HG03135 (cell line): ENCODE data around the gene AQP9.
"Not testable (repeated sequence)": the region's sequence is repeated elsewhere in the genome, so short reads cannot be mapped to it uniquely, and the experiment has no call there.

Source experiments
- ATAC-seq: cut with Tn5 transposase; IDR thresholded peaks from one replicate; pipeline ENCODE4 v1.9.1; 2021; ENCODE audit warnings: mild to moderate bottlenecking, moderate library complexity; ENCODE audit not compliant: unreplicated experiment

AQP9 gene, protein sequence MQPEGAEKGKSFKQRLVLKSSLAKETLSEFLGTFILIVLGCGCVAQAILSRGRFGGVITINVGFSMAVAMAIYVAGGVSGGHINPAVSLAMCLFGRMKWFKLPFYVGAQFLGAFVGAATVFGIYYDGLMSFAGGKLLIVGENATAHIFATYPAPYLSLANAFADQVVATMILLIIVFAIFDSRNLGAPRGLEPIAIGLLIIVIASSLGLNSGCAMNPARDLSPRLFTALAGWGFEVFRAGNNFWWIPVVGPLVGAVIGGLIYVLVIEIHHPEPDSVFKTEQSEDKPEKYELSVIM

GRCh38 chr15:58138106-58138505 lies at the start of gene AQP9:
AQP9 (plus strand) TSS chr15:58138381; CDS start chr15:58138566, 185 bp downstream.
- ATAC-seq, result no peak

GRCh38 chr15:58095415-58095814 lies 42.8 kb upstream of the AQP9 start:
- no peak for ATAC-seq

- no peak for ATAC-seq
Observed at GRCh38 chr15:58096529-58097084, 41.6 kb upstream of the AQP9 start.

DNA sequence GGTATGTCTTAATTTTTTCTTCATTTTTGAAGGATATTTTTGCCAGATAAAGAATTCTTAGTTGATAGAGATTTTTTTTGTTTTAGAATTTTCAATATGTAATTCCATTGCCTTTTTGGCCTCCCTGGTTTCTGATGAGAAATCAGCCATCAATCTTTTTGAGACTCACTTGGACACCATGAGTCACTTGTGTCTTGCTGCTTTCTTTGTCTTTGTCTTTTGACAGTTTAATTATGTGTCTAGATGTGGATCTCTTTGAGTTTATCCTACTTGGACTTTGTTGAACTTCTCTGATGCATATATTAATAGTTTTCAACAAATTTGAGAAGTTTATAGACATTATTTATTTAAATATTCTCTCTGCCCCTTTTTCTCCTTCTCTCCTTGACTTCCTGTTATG lies 34.7 kb upstream of the AQP9 start:
- no peak for ATAC-seq

GRCh38 chr15:58108117-58108516 lies 30.1 kb upstream of the AQP9 start:
- ATAC-seq, result no peak

DNA sequence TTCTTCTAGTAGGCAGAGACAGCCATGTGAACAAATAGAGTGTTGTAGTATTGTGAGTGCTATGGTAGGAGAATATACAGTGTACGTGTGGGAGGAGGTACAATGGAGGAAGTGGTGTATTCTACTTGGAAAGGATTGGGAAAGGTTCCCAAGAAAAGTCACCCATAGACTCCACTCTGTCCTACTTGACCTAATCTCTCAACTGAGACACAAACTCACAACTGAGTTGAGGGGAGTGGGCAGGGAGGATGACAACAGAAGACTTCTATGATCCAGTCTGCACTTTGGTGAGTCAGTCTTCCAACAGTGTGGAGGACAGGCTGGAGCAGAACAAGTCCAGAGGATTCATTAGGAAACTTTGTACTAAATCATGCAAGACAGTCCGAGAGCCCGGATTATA lies 28.8 kb upstream of the AQP9 start:
- ATAC-seq, result no peak

GRCh38 chr15:58110999-58111717 lies 27.0 kb upstream of the AQP9 start:
- no peak for ATAC-seq

GRCh38 chr15:58111718-58112104 lies 26.5 kb upstream of the AQP9 start:
- ATAC-seq, result no peak

DNA sequence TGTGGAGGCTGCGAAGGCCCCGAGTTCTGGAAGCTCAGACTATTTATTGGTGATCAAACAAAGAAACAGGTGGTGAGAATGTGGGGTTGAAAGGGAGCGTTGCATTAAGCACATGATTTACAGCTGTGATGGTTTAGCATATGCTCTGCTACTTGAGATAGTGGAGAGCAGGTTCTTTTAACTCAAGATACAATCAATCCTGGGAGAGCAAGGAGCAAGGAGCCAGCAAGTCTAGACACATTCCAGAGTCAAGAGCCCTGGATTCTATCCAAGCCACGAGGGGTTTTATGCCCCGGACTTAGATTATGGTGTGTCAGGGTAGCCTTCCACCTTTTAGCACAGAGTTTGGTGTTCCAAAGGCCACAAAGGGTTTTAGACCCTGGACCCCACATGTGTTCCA lies 24.8 kb upstream of the AQP9 start:
- not testable (repeated sequence) for ATAC-seq

- no peak for ATAC-seq
Observed at GRCh38 chr15:58114388-58114787, 23.8 kb upstream of the AQP9 start.

- no peak for ATAC-seq
Observed at GRCh38 chr15:58114812-58115211, 23.4 kb upstream of the AQP9 start.

DNA sequence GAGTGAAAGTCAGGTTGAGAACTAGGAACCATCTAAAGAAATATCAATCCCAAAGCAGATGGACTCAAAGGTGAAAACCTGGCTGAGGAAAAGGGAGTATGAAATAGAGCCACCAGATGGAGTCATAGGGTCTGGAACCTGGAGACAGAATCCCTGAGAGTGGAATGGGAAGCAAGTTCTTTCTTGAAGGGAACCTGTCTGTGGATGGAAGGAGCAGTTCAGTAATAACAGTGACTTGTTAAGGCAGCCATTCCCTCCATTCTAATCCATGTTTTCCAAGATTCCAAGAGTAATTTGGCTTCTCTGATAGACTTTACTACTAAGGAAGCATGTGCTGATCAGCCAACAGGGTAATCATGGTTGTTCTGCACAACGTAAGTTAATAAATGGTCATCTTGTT lies 22.5 kb upstream of the AQP9 start:
- ATAC-seq, result no peak

GRCh38 chr15:58117619-58118018 lies 20.6 kb upstream of the AQP9 start:
- no peak for ATAC-seq

GRCh38 chr15:58118272-58118671 lies 19.9 kb upstream of the AQP9 start:
- no peak for ATAC-seq

DNA sequence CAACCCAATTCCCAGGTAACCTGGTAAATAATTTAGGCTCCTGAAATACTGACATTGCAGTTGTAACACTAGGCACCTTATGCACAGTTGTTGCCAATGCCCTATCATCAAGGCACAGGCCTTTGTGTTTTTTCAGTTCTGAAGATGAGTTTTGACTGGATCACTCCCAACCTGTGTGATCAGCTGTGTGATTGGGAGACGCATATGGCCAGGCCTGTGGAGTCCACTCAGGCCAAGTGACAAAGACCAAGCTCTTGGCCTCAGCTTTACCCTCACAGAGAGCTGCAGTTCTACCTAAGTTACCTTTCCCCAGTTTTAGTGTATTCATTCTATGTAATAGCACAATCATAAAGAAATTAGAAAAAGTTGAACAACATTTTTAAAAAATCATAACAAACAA lies 19.2 kb upstream of the AQP9 start:
- no peak for ATAC-seq

GRCh38 chr15:58124585-58124984 lies 13.6 kb upstream of the AQP9 start:
- ATAC-seq, result no peak

GRCh38 chr15:58125333-58125732 lies 12.8 kb upstream of the AQP9 start:
- ATAC-seq, result no peak

DNA sequence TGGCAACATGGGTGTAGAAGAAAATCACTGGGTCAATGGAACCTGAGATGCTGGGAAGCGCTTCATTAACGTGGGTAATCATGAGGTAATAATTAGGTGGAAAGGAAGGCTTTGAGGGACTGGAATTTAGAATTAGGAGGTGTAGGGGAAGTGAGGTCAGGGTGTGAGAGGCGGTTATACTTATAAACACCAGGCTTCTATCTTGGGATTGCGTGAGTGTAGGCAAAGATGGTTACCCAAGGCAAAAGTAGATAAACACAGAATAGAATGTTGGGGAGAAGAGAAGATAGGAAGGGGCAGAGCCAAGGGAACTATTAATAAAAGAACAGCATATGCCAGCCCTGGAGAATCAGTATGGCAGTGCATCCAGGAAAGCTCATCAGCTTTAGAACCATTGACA lies 3.3 kb upstream of the AQP9 start:
- ATAC-seq, result no peak

DNA sequence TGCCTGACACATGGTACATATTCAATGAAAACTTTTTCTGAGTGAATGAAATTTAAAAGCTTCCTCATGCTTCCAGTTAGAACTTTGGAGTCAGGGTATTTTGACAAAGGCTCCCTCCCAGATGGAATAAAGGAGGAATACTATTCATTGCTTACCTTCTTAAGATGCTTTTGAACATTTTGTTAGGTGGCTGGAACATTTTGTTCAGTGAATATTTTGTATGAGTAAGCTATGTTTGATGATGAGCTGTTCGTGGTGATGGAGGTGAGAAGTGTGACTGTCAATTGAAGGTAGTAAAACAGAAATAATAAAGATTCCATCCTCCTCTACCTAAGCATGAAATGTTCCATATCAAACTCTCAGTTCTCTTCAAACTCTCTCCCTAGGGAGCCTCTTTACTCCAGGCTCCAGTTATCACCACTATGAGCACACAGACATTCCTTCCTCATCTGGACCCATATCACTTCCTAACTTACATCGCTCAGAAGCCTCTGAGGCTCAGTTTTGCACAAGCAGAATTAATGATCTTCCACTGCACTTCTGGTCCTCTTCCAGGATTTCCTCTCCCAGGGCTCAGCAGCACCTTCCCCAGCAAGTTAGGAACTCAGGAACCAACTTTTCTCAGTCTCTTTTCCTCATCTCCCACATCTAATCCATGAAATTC lies 2.5 kb upstream of the AQP9 start:
- ATAC-seq, result no peak

- ATAC-seq, result no peak
Observed at GRCh38 chr15:58136731-58137130, 1.4 kb upstream of the AQP9 start.

DNA sequence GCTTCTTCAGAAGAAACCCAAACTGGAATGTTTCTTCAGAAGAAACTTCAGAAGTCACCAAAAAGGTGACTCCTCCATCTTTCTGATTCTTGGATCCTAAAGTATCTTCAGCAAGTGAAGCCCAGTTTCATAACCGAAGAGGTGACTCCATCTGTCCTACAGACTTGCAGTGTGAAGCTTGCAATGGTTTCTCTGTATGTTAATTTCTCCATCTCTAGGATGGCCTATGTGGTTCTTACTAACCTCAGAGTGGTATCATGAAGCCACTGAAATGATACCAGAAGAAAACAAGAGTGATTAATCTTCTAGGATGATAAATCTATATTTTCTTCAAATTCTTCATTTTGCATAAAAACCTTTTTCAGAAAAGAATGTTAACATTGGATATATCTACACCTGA lies 495 bp upstream of the AQP9 start:
- no peak for ATAC-seq
